ENCODE results near the gene YEATS2.

DNA sequence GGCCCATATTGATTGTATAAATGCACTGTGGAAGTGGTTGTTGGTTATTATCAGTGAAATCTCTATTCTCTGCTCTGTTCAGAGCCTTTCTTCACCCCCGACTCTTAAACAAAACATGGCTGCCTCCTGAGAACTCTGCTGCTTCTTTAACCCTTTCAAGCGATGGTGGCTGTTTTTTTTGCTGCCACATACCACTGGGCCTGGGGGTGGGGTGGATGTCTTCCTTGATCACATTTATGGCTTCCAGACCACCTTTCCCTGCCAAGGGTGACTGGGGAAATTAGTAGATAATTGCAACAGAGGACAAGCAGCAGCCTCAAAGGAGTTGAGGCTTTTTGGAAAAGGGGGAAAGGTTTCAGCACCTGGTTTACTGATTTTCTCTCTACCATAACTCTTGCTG, 32.8 kb downstream of the YEATS2 start:
- TF ChIP-seq, protein P1, sequence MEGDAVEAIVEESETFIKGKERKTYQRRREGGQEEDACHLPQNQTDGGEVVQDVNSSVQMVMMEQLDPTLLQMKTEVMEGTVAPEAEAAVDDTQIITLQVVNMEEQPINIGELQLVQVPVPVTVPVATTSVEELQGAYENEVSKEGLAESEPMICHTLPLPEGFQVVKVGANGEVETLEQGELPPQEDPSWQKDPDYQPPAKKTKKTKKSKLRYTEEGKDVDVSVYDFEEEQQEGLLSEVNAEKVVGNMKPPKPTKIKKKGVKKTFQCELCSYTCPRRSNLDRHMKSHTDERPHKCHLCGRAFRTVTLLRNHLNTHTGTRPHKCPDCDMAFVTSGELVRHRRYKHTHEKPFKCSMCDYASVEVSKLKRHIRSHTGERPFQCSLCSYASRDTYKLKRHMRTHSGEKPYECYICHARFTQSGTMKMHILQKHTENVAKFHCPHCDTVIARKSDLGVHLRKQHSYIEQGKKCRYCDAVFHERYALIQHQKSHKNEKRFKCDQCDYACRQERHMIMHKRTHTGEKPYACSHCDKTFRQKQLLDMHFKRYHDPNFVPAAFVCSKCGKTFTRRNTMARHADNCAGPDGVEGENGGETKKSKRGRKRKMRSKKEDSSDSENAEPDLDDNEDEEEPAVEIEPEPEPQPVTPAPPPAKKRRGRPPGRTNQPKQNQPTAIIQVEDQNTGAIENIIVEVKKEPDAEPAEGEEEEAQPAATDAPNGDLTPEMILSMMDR (IDR thresholded peaks at IDR 0.05; ENCODE audit: extremely low read depth in 1 of 2, insufficient read depth in 1 of 2, low read depth in 1 of 2, low read length in 2 of 2): no peak
- TF ChIP-seq EZH2 (IDR thresholded peaks at IDR 0.05; ENCODE audit: borderline replicate concordance, low read depth, low read length, severe bottlenecking) (no peak), POLR2A (IDR thresholded peaks at IDR 0.05; ENCODE audit: low read depth, low read length) (no peak)
